GM23248 (cell line): ENCODE measurements around the gene FUT1.

Source experiments
- EZH2 ChIP-seq: fragments of 200-600 bp; sonication (generic); IDR thresholded peaks from 2 replicates; pipeline ENCODE4 v1.6.1; 2018; ENCODE audit warnings: antibody characterized with exemption, mild to moderate bottlenecking; ENCODE audit not compliant: insufficient read depth, poor library complexity, severe bottlenecking
- EZH2phosphoT487 ChIP-seq: fragments of 200-600 bp; sonication (generic); IDR thresholded peaks from 2 replicates; pipeline ENCODE4 v1.6.1; 2018; ENCODE audit warnings: antibody characterized with exemption, moderate library complexity, mild to moderate bottlenecking, low read depth; ENCODE audit not compliant: insufficient read depth

GRCh38 chr19:48731452-48731851 lies 21.0 kb downstream of the FUT1 start:
- no peak for TF ChIP-seq EZH2
- TF ChIP-seq EZH2phosphoT487, result no peak
